Measurements from ENCODE around the gene COMMD6. TPM values are rescaled to one million over a fixed set of nuclear protein-coding genes. Genes with fewer than 3 reads are reported as not detected.

Gene COMMD6
- total and polyA plus RNA-seq, 2 donors (not counting 1 experiment from before 2014, with no cell fraction given), result 78.0 to 153 TPM

DNA sequence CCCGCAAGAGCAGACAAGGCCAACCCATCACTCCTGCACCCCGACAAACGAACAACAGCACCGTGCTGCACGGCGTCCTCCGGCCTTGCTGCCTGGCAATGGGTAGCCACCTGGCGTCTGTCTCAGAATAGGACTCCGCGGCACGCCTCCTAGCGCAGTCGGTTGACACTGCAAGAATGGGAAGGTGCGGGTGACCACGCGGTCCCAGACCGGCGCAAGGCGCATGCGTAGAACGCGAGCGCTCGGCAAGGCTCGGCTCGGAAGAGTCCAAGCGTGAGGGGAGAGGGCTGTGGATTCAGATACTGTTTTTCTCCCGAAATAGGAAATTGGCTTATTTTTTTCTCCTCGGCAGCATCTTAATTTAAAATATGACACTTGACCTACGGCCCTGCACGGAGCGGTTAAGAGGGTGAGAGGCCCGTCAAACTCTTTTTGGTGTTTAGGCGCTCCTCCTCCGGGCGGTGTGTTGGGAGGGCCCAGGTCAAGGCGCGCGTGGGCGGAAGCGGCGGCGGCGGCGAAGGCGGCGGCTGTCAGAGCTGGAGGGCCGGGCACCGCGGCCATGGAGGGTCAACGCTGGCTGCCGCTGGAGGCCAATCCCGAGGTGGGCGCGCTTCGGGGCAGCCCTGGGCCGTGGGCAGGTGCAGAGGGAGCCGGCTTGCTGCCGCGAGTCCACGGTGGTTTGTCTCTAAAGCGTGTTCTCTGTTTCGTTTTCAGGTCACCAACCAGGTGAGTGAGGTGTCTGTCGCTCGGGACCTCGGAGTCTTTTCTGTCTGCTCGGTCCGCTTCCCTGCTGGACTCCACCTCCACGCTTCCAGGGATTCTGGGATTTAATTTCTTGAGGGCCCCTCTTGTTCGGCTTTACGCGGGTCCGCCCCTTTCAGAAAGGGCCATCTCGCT is 11.9 kb upstream of the COMMD6 start, which contains the start of gene UCHL3:
Gene UCHL3 (plus strand): TSS at position 530 of the 897 bp plus-strand sequence. CDS start 30 bp downstream, at position 560.
- intact Hi-C loops (cut with micrococcal nuclease), result loop anchor here (1.0 to 5.0 kb wide), 7 partner anchors 12 to 1777 kb away; partner anchors contain the start of genes COMMD6, KCTD12, KLF12 and LMO7
- Histone ChIP-seq H3K79me2 (ENCODE audit: control insufficient read depth, insufficient read depth, low read length) (peaks cover 33% of the 10 kb centered on the region), H3K4me1 (ENCODE audit: control insufficient read depth in 2 of 2, insufficient read depth in 2 of 2, low read length in 2 of 2) (peaks cover 13 to 14% of the 10 kb centered on the region in 2 donors), H3K9me3 (ENCODE audit: control extremely low read depth in 1 of 3, control insufficient read depth in 2 of 3, insufficient read depth in 1 of 3, low read length in 2 of 3) (no peaks in the 10 kb centered on the region), H3K9ac (ENCODE audit: low read length) (peak within 1 kb of the TSS; percentile 86), H4K20me1 (ENCODE audit: control insufficient read depth, insufficient read depth, low read length, poor library complexity, severe bottlenecking) (no peaks in the 10 kb centered on the region), H2AFZ (ENCODE audit: insufficient read depth, low read depth, low read length, poor library complexity, severe bottlenecking) (peak within 1 kb of the TSS; percentile 96), H3K27ac (ENCODE audit: low read length in 2 of 2) (peak within 1 kb of the TSS; percentile 81 to 92), H3K36me3 (replicated peaks in 1 of 2; ENCODE audit: control extremely low read depth in 1 of 2, control insufficient read depth in 1 of 2, extremely low read depth in 1 of 2, insufficient read depth in 2 of 2, low read length in 1 of 2) (no peaks in the 10 kb centered on the region), H3K27me3 (replicated peaks in 1 of 4; ENCODE audit: control extremely low read depth in 1 of 4, control insufficient read depth in 3 of 4, insufficient read depth in 4 of 4, low read length in 3 of 4) (no peaks in the 10 kb centered on the region), H3K4me2 (replicated peaks; ENCODE audit: low read depth, low read length, poor library complexity, severe bottlenecking) (peak within 1 kb of the TSS; percentile 92), H3K4me3 (ENCODE audit: control extremely low read depth in 1 of 5, extremely low read depth in 1 of 5, insufficient read depth in 1 of 5, low read depth in 2 of 5, low read length in 4 of 5) (peak within 1 kb of the TSS; percentile 67 to 96 (median 93))
- CTCF ChIA-PET, result interaction anchor here (0.7 to 2.5 kb wide), 8 partner anchors 9 to 183 kb away, joined by 3 to 13 read pairs (median 4); partner anchors contain the start of genes COMMD6 and TBC1D4
- H3K27ac Mint-ChIP-seq, result peak within 1 kb of the TSS; percentile 99
- ATAC-seq (ENCODE audit: low read depth) (peak; percentile 92), DNase-seq (peak; percentile 98)
- TF ChIP-seq EZH2 (IDR thresholded peaks at IDR 0.05; ENCODE audit: borderline replicate concordance, insufficient read depth, low read depth, low read length, poor library complexity, severe bottlenecking), result no peak
- TF ChIP-seq, protein P1, sequence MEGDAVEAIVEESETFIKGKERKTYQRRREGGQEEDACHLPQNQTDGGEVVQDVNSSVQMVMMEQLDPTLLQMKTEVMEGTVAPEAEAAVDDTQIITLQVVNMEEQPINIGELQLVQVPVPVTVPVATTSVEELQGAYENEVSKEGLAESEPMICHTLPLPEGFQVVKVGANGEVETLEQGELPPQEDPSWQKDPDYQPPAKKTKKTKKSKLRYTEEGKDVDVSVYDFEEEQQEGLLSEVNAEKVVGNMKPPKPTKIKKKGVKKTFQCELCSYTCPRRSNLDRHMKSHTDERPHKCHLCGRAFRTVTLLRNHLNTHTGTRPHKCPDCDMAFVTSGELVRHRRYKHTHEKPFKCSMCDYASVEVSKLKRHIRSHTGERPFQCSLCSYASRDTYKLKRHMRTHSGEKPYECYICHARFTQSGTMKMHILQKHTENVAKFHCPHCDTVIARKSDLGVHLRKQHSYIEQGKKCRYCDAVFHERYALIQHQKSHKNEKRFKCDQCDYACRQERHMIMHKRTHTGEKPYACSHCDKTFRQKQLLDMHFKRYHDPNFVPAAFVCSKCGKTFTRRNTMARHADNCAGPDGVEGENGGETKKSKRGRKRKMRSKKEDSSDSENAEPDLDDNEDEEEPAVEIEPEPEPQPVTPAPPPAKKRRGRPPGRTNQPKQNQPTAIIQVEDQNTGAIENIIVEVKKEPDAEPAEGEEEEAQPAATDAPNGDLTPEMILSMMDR (IDR thresholded peaks at IDR 0.05), result peak; percentile 89
- H3K4me3 Mint-ChIP-seq, result peak within 1 kb of the TSS; percentile 95
- under 1% methylated on average over 69 of the region's 74 CpGs for whole genome bisulfite sequencing (ENCODE audit: insufficient coverage)
- POLR2A ChIA-PET, result no interaction called here
- H3K27me3 Mint-ChIP-seq, result no peaks in the 10 kb centered on the region
- no peaks in the 10 kb centered on the region for H3K9me3 Mint-ChIP-seq (ENCODE audit: insufficient read depth)
- H3K4me1 Mint-ChIP-seq, result peaks cover 30% of the 10 kb centered on the region

Data from B cell (primary cell).